GM12878 (cell line): ENCODE data around the gene NRXN3. TPM values are rescaled to one million over a fixed set of nuclear protein-coding genes. Genes with fewer than 3 reads are reported as not detected.

Experiments used
- ATAC-seq: fragments of 200-7000 bp; cut with Tn5 transposase; 3 replicates; pipeline ENCODE4 v1.9.1; 2020; ENCODE audit warnings: mild to moderate bottlenecking, moderate library complexity
- BruUV-seq: library from RNA; stranded (reverse); fragments of 400-500 nt; replicated peaks from 2 replicates; lab custom pipeline; 2021; lab: Mats Ljungman, UMichigan
- CTCF ChIA-PET: fragments of 300-600 bp; sonication (Branson Sonifier 250); formaldehyde crosslinking; extraction: SDS; loops from one replicate; lab custom pipeline; 2021; ENCODE audit warnings: inconsistent platforms; lab: Yijun Ruan, JAX
- POLR2A ChIA-PET: fragments of 350-600 bp; formaldehyde crosslinking; extraction: SDS; loops from one replicate; lab custom pipeline; 2021; ENCODE audit warnings: inconsistent platforms; lab: Charles Lee
- RAD21 ChIA-PET: fragments of 300-600 bp; sonication (Branson Sonifier 250); formaldehyde crosslinking; loops from one replicate; lab custom pipeline; 2023; ENCODE audit warnings: antibody characterized with exemption; ENCODE audit not compliant: unreplicated experiment; lab: Charles Lee
- SMC1A ChIA-PET: fragments of 300-600 bp; sonication (Branson Sonifier 250); formaldehyde crosslinking; loops from one replicate; lab custom pipeline; 2023; ENCODE audit not compliant: unreplicated experiment, uncharacterized antibody; lab: Charles Lee
- DNase-seq: peaks from one replicate; pipeline ENCODE4 v3.0.0-alpha.2; 2011; ENCODE audit warnings: low read depth, low spot score
- FAIRE-seq: peaks from 3 replicates; lab custom pipeline; 2011; peaks lifted over from hg19 to GRCh38; lab: Jason Lieb, UNC
- H2AFZ ChIP-seq: 2 replicates; pipeline ENCODE4 v1.6.0; 2011; ENCODE audit warnings: low read depth, low read length, control low read depth; ENCODE audit not compliant: control insufficient read depth
- H3K27ac ChIP-seq: 2 replicates; pipeline ENCODE4 v1.5.1; 2011; ENCODE audit warnings: control low read depth; ENCODE audit not compliant: control insufficient read depth, insufficient read depth
- H3K27me3 ChIP-seq, 2 experiments: replicated peaks in 1 of 2; 2 replicates each; pipeline versions ENCODE4 v1.6.0 to v1.6.1; 2011; ENCODE audit warnings: low read length in 1 of 2; ENCODE audit not compliant: control insufficient read depth in 2 of 2, insufficient read depth in 2 of 2
- H3K36me3 ChIP-seq, 2 experiments: 2 replicates each; pipeline ENCODE4 v1.5.1; 2011; ENCODE audit warnings: low read length in 1 of 2; ENCODE audit not compliant: control insufficient read depth in 2 of 2, insufficient read depth in 2 of 2
- H3K4me1 ChIP-seq: 2 replicates; pipeline ENCODE4 v1.6.1; 2011; ENCODE audit warnings: mild to moderate bottlenecking, low read length, moderate library complexity, mixed read lengths; ENCODE audit not compliant: control insufficient read depth, insufficient read depth
- H3K4me2 ChIP-seq: 2 replicates; pipeline ENCODE4 v1.6.0; 2011; ENCODE audit warnings: control low read depth; ENCODE audit not compliant: control insufficient read depth, insufficient read depth
- H3K4me3 ChIP-seq: fragments of 200-600 bp; sonication (generic); 2 replicates; pipeline ENCODE4 v1.5.1; 2016
- H3K79me2 ChIP-seq: 2 replicates; pipeline ENCODE4 v1.6.0; 2011; ENCODE audit warnings: low read length; ENCODE audit not compliant: control insufficient read depth, insufficient read depth
- H3K9ac ChIP-seq: 2 replicates; pipeline ENCODE4 v1.8.0; 2011; ENCODE audit warnings: low read length, control low read depth, mixed read lengths; ENCODE audit not compliant: control insufficient read depth, insufficient read depth
- H3K9me3 ChIP-seq: replicated peaks from 3 replicates; pipeline ENCODE4 v1.5.1; 2011; ENCODE audit warnings: mild to moderate bottlenecking, low read length; ENCODE audit not compliant: control insufficient read depth, insufficient read depth
- H4K20me1 ChIP-seq: 2 replicates; pipeline ENCODE4 v1.6.0; 2011; ENCODE audit not compliant: control insufficient read depth, insufficient read depth
- BMI1 ChIP-seq: fragments of 450-650 bp; IDR thresholded peaks from 2 replicates; pipeline ENCODE4 v1.6.1; 2016; ENCODE audit warnings: mild to moderate bottlenecking, moderate library complexity, borderline replicate concordance
- EZH2 ChIP-seq: IDR thresholded peaks from 2 replicates; pipeline ENCODE4 v1.6.1; 2012; ENCODE audit warnings: low read depth, mild to moderate bottlenecking, control low read depth, inconsistent platforms, low read length, borderline replicate concordance; ENCODE audit not compliant: control insufficient read depth
- HDAC6 ChIP-seq: fragments of 200-600 bp; sonication (generic); IDR thresholded peaks from one replicate; pipeline ENCODE4 v1.8.0; 2017; ENCODE audit warnings: antibody characterized with exemption; ENCODE audit not compliant: unreplicated experiment
- KDM1A ChIP-seq: fragments of 200-600 bp; sonication (generic); IDR thresholded peaks from 2 replicates; pipeline ENCODE4 v1.6.1; 2016; ENCODE audit warnings: borderline replicate concordance
- KLF5 ChIP-seq: fragments of 450-650 bp; IDR thresholded peaks from 2 replicates; pipeline ENCODE4 v1.6.1; 2014; ENCODE audit warnings: mild to moderate bottlenecking; ENCODE audit not compliant: partially characterized antibody
- MXI1 ChIP-seq: fragments of 150-350 bp; IDR thresholded peaks from 2 replicates; pipeline ENCODE4 v1.6.1; 2011; ENCODE audit warnings: low read depth, mild to moderate bottlenecking, inconsistent platforms, low read length, improper control_type of control experiment
- NBN ChIP-seq: fragments of 450-650 bp; IDR thresholded peaks from 2 replicates; pipeline ENCODE4 v1.6.1; 2016
- NFYA ChIP-seq: IDR thresholded peaks from 2 replicates; pipeline ENCODE4 v1.6.1; 2011; ENCODE audit warnings: low read depth, mild to moderate bottlenecking, low read length, improper control_type of control experiment, borderline replicate concordance
- NR2F1 ChIP-seq: fragments of 450-650 bp; conservative IDR thresholded peaks from 2 replicates; pipeline ENCODE4 v1.6.1; 2017; ENCODE audit warnings: mild to moderate bottlenecking
- NRF1 ChIP-seq: conservative IDR thresholded peaks from 2 replicates; pipeline ENCODE4 v1.6.1; 2011; ENCODE audit warnings: mild to moderate bottlenecking, low read depth, low read length, improper control_type of control experiment
- RAD51 ChIP-seq: fragments of 450-650 bp; IDR thresholded peaks from 2 replicates; pipeline ENCODE4 v1.6.1; 2016; ENCODE audit warnings: moderate library complexity, mild to moderate bottlenecking, inconsistent platforms
- SREBF1 ChIP-seq: IDR thresholded peaks from 2 replicates; pipeline ENCODE4 v1.6.1; 2012; ENCODE audit warnings: mild to moderate bottlenecking, low read length
- SUPT20H ChIP-seq: IDR thresholded peaks from 2 replicates; pipeline ENCODE4 v1.6.1; 2011; ENCODE audit warnings: low read depth, mild to moderate bottlenecking, low read length, moderate library complexity, borderline replicate concordance; ENCODE audit not compliant: control insufficient read depth
- TARDBP ChIP-seq: IDR thresholded peaks from 2 replicates; pipeline ENCODE4 v1.6.1; 2016; ENCODE audit warnings: borderline replicate concordance
- WGBS: methylation state at CpG from one replicate; pipeline ENCODE4 v1.1.6; 2016; ENCODE audit warnings: low lambda C conversion rate; ENCODE audit not compliant: insufficient replicate concordance, insufficient coverage; ENCODE audit errors: missing lambda C conversion rate; 5-methylcytosine and 5-hydroxymethylcytosine counted together
- in situ Hi-C: fragments of 300-500 bp; cut with MboI; formaldehyde crosslinking; loops from 9 replicates; pipeline ENCODE4 v1.14.3; 2018; ENCODE audit warnings: mixed read lengths
- intact Hi-C: fragments of 100-400 bp; cut with micrococcal nuclease; formaldehyde crosslinking; loops from one replicate; pipeline ENCODE4 v1.14.2; 2022; ENCODE audit not compliant: unreplicated experiment
- polyA plus RNA-seq, 11 experiments: library from polyadenylated mRNA; depleted of rRNA in 4 of 11; unstranded in 6 of 11; stranded (reverse) in 5 of 11; fragments of >200 nt; fragmentation: Nextera tagmentation in 4 of 11; fragmentation: Illumina TruSeq in 1 of 11; extraction: Ambion mirVana in 4 of 11; extraction: Trizol in 1 of 11; gene quantifications; 1 replicate in 1 of 11; 2 replicates in 10 of 11; pipeline versions ENCODE4 v1.2.1 to v1.2.3, GENCODE V29; 2011 to 2016; ENCODE audit warnings: inconsistent platforms in 2 of 11, missing spikeins in 2 of 11, low read depth in 1 of 11
- total RNA-seq, 4 experiments: library from RNA; depleted of rRNA in 3 of 4; stranded (reverse); fragments of >200 nt in 3 of 4; fragmentation: Illumina TruSeq in 1 of 4; extraction: Trizol in 1 of 4; gene quantifications; 2 replicates each; pipeline versions ENCODE4 v1.2.1 to v1.2.3, GENCODE V29; 2013 to 2021
- TF ChIP-seq, protein P1 (sequence below): fragments of 450-650 bp; IDR thresholded peaks from 2 replicates; pipeline ENCODE4 v1.6.1; 2017; ENCODE audit warnings: antibody characterized with exemption, mild to moderate bottlenecking, moderate library complexity
- TF ChIP-seq, protein P2 (sequence below): IDR thresholded peaks from 2 replicates; pipeline ENCODE4 v1.6.1; 2011; ENCODE audit warnings: borderline replicate concordance, low read depth, mild to moderate bottlenecking, moderate library complexity, mixed read lengths, low read length; ENCODE audit not compliant: insufficient read depth; ENCODE audit errors: extremely low read length

Gene NRXN3
- total and polyA plus RNA-seq, 10 of the 15 experiments (the other 5 are each of a cell fraction or from before 2014, with no cell fraction given), result 0.52 to 3.3 (median 1.4) TPM

DNA sequence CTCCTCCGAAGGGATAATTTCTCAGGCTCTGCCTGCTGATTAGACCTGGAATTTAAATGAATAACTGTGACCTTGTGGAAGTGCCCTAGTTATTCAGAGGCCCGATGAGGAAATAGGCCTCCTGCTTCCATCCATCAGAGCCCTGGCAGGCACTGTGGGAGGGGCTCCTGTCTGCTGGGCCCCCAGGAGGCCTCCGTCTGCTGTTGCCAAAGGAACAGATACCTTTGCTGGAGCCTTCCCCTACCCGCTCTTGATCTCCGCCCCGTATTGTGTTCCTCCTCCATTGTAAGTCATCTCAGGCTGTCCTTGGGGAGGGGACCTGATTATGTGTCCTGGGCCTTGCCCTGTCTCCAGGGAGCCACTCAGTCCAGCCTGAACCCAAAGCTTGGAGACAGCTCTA lies 112.3 kb downstream of the NRXN3 start:
- no peak overlapping the region for H3K9ac ChIP-seq
- CTCF ChIA-PET, result no interaction called here
- H4K20me1 ChIP-seq, result no peaks in the 10 kb centered on the region; the same call in 1 of the 2 replicates
- in situ Hi-C loops, result no loop called here
- H3K36me3 ChIP-seq, result no peaks in the 10 kb centered on the region
- DNase-seq (no peak), ATAC-seq (no peak)
- POLR2A ChIA-PET, result no interaction called here
- SMC1A ChIA-PET, result interaction anchor here (0.7 kb wide), 1 partner anchor 10 kb away, joined by 3 read pairs; no protein-coding TSS in a partner anchor
- H3K4me2 ChIP-seq, result no peak overlapping the region
- H3K9me3 ChIP-seq, result no peaks in the 10 kb centered on the region
- no TSS peak for BruUV-seq
- no peak for TF ChIP-seq RAD51
- no peak for TF ChIP-seq KDM1A
- no peak for TF ChIP-seq NBN
- TF ChIP-seq, all 136 proteins: peak for 0
- FAIRE-seq, result no peak
- H3K27me3 ChIP-seq, result no peaks in the 10 kb centered on the region; a peak in 1 of 4 replicates
- H3K79me2 ChIP-seq, result no peaks in the 10 kb centered on the region
- intact Hi-C loops, result no loop called here
- H2AFZ ChIP-seq, result no peak overlapping the region
- 64% methylated on average over 6 of the region's 6 CpGs for WGBS
- H3K4me3 ChIP-seq, result no peak overlapping the region
- H3K27ac ChIP-seq, result no peak overlapping the region
- RAD21 ChIA-PET, result no interaction called here
- no peaks in the 10 kb centered on the region for H3K4me1 ChIP-seq

DNA sequence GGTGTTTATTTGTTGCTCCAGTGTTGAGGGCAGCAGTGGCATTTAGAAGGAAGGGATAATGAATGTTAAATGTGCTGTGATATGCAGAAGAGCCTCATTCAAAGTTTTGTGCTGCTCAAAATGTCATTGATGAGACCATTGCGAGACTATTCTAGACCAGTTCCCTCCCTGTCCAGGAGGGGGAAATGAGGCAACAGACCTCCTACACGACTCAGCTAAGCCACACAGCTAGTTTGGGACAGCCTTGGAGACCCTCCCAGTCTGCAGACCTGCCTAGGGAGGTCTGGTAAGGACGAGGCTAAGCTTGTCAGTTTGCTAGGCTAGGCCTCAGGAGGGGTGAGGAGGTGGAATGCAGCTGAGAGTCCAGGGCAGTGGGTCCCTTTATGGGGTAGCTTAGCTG lies 116.0 kb downstream of the NRXN3 start:
- POLR2A ChIA-PET, result no interaction called here
- no peaks in the 10 kb centered on the region for H3K79me2 ChIP-seq
- no peaks in the 10 kb centered on the region for H3K4me1 ChIP-seq
- in situ Hi-C loops, result no loop called here
- RAD21 ChIA-PET, result no interaction called here
- SMC1A ChIA-PET, result no interaction called here
- H4K20me1 ChIP-seq, result no peaks in the 10 kb centered on the region; the same call in 1 of the 2 replicates
- no peak for DNase-seq
- BruUV-seq, result no TSS peak
- no peak overlapping the region for H3K4me2 ChIP-seq
- intact Hi-C loops, result no loop called here
- no peak for ATAC-seq
- H2AFZ ChIP-seq, result no peak overlapping the region
- no peak overlapping the region for H3K27ac ChIP-seq
- H3K9ac ChIP-seq, result no peak overlapping the region
- no peak for FAIRE-seq
- no peaks in the 10 kb centered on the region for H3K9me3 ChIP-seq
- CTCF ChIA-PET, result no interaction called here
- 29% methylated on average over 3 of the region's 3 CpGs for WGBS
- H3K36me3 ChIP-seq, result no peaks in the 10 kb centered on the region
- peaks cover 0 to 2% of the 10 kb centered on the region in 2 experiments; a peak in 1 of 4 replicates for H3K27me3 ChIP-seq
- H3K4me3 ChIP-seq, result no peak overlapping the region
- TF ChIP-seq, protein P1, sequence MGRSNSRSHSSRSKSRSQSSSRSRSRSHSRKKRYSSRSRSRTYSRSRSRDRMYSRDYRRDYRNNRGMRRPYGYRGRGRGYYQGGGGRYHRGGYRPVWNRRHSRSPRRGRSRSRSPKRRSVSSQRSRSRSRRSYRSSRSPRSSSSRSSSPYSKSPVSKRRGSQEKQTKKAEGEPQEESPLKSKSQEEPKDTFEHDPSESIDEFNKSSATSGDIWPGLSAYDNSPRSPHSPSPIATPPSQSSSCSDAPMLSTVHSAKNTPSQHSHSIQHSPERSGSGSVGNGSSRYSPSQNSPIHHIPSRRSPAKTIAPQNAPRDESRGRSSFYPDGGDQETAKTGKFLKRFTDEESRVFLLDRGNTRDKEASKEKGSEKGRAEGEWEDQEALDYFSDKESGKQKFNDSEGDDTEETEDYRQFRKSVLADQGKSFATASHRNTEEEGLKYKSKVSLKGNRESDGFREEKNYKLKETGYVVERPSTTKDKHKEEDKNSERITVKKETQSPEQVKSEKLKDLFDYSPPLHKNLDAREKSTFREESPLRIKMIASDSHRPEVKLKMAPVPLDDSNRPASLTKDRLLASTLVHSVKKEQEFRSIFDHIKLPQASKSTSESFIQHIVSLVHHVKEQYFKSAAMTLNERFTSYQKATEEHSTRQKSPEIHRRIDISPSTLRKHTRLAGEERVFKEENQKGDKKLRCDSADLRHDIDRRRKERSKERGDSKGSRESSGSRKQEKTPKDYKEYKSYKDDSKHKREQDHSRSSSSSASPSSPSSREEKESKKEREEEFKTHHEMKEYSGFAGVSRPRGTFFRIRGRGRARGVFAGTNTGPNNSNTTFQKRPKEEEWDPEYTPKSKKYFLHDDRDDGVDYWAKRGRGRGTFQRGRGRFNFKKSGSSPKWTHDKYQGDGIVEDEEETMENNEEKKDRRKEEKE, result no peak
- TF ChIP-seq KLF5 (no peak), NR2F1 (no peak), NFYA (no peak), MXI1 (no peak), EZH2 (no peak), SUPT20H (no peak), HDAC6 (no peak), SREBF1 (no peak), BMI1 (no peak), TARDBP (no peak), NRF1 (no peak)
- TF ChIP-seq, protein P2, sequence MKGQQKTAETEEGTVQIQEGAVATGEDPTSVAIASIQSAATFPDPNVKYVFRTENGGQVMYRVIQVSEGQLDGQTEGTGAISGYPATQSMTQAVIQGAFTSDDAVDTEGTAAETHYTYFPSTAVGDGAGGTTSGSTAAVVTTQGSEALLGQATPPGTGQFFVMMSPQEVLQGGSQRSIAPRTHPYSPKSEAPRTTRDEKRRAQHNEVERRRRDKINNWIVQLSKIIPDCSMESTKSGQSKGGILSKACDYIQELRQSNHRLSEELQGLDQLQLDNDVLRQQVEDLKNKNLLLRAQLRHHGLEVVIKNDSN, result no peak
